GM21737 (cell line): ENCODE measurements around the gene MRPL42.
"Not testable (repeated sequence)": the region's sequence is repeated elsewhere in the genome, so short reads cannot be mapped to it uniquely, and the experiment has no call there.

Experiments used
- ATAC-seq: cut with Tn5 transposase; IDR thresholded peaks from one replicate; pipeline ENCODE4 v1.9.1; 2021; ENCODE audit warnings: mild to moderate bottlenecking, moderate library complexity; ENCODE audit not compliant: unreplicated experiment

MRPL42 gene

DNA sequence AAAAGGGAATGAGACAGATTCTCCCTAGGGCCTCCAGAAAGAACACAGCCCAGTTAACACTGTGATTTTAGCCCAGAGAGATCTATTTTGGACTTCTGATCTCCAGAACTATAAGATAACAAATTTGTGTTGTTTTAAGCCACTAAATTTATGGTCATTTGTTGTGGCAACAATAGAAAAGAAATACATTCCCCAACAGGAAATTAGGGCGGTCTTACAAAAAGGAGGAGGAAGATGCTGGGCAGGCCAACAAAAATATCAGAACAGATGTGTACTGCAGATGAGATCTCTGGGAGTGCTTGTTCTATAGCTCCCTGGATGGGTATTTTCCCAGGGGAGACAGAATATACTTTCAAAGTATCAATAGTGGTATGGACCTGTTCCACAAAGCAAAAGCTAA is 73.2 kb downstream of the MRPL42 start:
- ATAC-seq: no peak

- ATAC-seq: no peak
These were observed 74.4 kb downstream of the MRPL42 start for GRCh38 chr12:93541578-93542225.

DNA sequence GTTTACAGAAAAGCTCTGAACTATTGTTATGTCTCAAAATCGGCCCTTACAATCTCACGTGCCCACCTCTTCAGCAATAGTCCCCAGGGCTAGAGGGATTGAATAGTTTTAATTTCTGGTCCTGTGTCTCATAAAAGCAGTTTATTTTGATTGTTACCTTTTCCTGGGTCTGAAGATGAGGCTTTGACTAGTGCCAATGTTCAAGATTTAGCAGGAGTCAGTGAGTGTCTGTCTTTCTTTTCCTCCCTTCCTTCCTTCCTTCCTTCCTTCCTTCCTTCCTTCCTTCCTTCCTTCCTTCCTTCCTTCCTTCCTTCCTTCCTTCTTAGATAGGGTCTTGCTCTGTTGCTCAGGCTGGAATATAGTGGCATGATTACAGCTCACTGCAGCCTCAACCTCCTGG is 80.5 kb downstream of the MRPL42 start:
- no peak for ATAC-seq

- ATAC-seq: no peak
These were observed 81.9 kb downstream of the MRPL42 start for GRCh38 chr12:93549174-93549573.

GRCh38 chr12:93550748-93551611 is 83.7 kb downstream of the MRPL42 start:
- ATAC-seq: no peak

DNA sequence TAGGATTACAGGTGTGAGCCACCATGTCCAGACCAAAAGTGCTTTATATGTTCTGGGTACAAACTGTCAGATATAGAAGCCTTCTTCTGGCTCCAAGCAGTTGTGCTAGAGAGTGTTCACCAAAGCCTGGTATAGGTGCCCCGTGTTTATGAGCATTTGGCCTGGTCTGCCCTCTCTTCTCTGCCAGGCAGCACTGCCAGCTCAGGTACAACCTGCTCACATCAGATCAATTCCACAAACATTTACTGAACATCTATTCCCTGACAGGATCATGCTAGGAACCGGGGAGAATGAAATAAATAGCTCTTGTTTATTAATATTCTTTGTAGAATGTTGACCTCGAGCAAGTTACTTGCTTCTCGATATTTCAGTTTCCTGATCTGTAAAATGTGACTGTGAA is 85.1 kb downstream of the MRPL42 start:
- no peak for ATAC-seq

GRCh38 chr12:93557879-93558278 is 90.6 kb downstream of the MRPL42 start:
- not testable (repeated sequence) for ATAC-seq

GRCh38 chr12:93558685-93559084 is 91.4 kb downstream of the MRPL42 start:
- ATAC-seq: not testable (repeated sequence)

DNA sequence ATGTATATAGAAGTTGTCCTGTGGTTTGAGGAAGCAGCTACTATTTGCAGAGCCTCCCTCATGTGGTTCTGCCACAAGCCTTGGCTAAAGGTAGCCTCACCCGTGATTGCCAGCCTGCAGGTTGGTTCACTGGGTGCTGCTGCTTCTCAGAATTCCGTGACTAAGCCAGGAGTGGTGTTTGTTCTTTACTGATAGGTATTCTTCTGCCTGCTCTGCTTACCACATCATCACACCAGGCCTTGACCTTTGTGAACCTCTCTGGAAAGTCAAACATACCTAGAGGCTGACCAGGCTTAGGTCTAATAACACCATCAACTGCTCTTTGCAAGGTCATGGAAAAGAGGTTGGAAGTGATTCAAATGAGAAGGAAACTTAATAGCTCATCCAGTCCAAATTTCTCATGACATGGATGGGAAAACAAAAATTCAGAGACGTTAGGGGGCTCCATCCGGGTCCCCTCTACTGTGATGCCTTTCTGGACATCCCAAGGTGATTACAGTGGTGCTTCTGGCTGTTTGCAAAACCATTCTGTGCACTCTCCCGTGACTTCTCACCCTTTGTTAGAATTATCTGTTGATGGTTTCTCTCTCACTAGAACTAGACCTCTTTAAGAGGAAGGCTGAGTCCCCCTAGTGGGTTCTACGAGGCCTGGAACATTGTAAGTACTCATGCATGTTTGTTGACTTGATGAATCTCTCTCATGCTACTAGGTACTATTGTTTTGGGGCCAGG is 96.7 kb downstream of the MRPL42 start:
- no peak for ATAC-seq

DNA sequence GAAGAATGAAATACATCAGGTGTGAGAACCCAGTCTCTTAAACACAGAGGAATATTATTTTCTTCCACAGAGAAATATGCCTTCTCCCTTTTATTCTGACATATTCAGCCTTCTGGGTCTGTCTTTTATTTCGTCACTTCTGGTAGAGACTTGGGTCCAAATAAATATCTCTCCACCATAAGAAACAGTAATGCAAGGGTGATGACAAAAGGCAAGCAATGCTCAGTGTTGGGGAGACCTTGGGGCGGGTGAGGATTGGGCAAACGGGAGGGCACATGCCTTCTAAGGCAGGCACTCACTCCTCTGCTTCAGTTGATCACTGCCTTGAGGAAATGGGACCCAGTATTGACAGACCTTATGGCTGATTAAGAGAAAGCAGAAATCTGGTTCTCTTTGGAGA is 98.4 kb downstream of the MRPL42 start:
- ATAC-seq: no peak
